HG03342 (cell line): Measurements from ENCODE around the gene KBTBD4.
"Not testable (repeated sequence)": the region's sequence is repeated elsewhere in the genome, so short reads cannot be mapped to it uniquely, and the experiment has no call there.

ENCODE experiments used
- ATAC-seq: cut with Tn5 transposase; IDR thresholded peaks from one replicate; pipeline ENCODE4 v1.9.1; 2021; ENCODE audit warnings: mild to moderate bottlenecking, moderate library complexity; ENCODE audit not compliant: unreplicated experiment

Gene KBTBD4

GRCh38 chr11:47591764-47592163 is 13.0 kb upstream of the KBTBD4 start:
- no peak for ATAC-seq

- ATAC-seq = no peak
These were observed 11.4 kb upstream of the KBTBD4 start for GRCh38 chr11:47589977-47590861.

GRCh38 chr11:47589584-47589976 is 10.8 kb upstream of the KBTBD4 start:
- no peak for ATAC-seq

GRCh38 chr11:47589118-47589517 is 10.3 kb upstream of the KBTBD4 start:
- ATAC-seq = no peak

- no peak for ATAC-seq
These were observed 9.1 kb upstream of the KBTBD4 start for GRCh38 chr11:47587723-47588326.

DNA sequence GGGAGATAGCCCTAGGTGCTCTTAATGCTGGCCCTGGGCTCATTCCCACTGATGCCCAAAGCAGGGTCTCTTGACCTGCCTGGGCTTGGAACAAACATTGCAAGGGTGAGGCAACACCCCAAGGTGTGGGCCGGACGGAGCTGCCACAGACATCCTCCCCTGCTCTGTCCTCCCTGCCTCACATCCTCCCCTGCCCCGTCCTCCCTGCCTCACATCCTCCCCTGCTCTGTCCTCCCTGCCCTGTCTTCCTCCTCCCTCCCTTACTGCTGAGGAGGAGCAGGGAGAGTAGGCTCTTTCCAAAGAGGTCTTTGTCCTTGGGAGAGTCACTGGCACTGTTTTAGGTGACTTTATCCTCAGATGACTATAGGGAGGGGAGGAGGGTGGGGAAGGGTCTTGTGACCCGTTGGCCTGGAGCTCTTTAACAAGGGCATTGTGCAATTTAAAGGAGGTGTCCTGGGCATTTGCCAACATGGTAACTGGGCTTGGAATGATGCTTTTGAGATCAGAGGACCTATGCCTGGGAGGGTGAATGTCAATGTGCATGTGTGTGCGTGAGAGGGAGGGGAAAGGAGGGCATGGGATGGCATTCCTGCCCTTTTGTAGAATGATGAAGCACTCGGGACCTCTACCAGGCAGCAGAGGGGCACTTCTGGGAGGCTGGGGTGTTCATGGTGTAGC is 8.4 kb upstream of the KBTBD4 start:
- no peak for ATAC-seq

- no peak for ATAC-seq
These were observed 7.5 kb upstream of the KBTBD4 start, which contains the start of gene FAM180B for GRCh38 chr11:47586098-47586855. Gene FAM180B, plus strand, starts transcription at chr11:47586678. Its CDS starts 91 bp downstream, at chr11:47586769.

DNA sequence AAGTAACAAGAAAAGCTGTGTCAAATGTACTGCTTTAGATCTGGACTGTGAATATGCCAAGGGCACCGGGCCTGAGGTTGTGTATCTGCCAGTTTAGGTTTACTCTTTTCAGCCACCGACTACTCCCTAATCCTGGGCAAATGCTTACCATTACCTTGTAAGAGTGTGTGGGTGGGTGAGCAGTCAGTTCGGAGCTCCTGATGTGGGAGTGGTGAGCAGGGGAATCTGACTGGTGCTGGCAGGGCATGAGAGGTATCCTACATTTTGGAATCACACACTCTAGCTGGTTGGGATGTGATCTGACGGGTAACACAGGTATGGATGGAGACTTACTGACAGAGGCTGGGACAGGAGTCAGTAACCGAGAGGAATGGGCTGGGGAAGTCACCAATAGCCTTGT is 5.1 kb upstream of the KBTBD4 start:
- no peak for ATAC-seq

GRCh38 chr11:47577460-47578041 is 1.2 kb downstream of the KBTBD4 start:
- no peak for ATAC-seq

DNA sequence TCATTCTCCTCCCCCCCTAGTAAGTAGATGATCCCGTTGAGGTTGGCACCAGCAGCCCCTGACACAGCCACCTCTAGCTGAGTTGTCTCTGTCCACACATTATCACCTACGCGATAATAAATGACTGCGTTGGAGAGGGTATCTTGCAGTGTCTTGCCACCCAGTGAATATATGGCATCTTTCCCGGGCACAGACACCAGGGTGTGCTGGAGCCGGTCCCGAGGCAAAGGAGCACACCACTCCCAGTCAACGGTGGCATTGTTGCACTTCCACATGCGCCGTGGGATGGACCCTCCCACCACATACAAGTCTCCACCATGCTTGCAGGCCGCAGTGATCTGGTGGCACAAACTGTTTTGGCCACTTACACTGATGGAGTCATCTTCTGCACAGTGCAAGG is 5.4 kb downstream of the KBTBD4 start:
- ATAC-seq = no peak

DNA sequence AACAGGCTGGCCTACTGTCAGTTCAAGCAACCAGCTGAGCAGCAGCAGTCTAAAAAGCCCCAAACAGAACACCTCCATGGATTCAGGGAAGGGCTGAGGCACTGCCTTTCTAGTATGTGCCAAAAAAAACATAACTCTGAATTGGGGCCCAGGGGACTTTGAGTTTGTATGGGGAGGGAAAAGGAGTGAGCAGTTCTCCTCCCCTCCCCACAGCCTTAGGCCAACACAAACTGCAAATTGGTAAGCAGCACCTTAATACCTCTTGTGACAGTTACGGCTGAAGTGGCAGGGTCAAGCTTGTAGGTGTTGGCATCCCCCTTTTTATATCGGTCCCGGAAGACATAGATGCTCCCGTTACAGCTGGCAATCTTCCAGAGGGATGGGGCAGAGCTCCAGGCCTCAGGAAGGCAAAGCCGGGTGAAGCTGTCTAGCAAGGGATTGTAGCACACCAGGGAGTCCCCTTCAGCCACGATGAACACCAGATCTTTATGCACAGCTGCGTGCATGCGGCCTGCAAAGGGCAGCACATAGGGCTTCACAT is 6.0 kb downstream of the KBTBD4 start:
- no peak for ATAC-seq

DNA sequence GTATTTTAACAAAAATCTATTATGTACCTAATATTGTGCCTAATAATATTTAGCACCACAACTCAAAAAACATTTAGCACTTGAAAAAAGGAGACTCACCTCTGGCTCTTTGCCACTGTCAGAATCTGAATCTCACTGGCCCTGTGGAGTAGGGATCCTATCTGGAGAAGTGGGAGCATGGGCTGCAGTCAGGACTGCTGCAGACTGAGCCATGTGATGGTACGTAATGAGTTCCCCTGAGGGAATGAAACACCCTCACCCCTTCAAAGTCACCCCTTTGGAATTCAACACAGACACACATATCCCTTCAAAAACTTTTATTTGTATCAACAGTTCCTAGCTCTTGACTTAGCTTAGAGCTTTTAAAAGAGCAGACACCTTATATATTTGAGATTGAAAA is 6.9 kb downstream of the KBTBD4 start:
- no peak for ATAC-seq

DNA sequence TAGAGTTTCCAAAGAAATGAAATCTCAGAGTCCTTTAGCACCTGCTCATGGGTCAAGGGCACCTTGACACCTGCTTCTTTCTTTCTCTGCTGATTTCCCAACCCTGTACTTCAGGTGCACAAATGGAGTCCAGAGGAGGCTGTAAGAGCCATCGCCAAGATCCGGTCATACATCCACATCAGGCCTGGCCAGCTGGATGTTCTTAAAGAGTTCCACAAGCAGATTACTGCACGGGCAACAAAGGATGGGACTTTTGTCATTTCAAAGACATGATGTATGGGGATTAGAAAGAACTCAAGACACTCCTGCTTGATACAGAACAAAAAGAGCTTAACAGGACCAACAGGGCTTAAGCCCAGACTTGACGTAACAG is 7.4 kb downstream of the KBTBD4 start:
- ATAC-seq = no peak

- no peak for ATAC-seq
These were observed 8.0 kb downstream of the KBTBD4 start for GRCh38 chr11:47570651-47571356.

DNA sequence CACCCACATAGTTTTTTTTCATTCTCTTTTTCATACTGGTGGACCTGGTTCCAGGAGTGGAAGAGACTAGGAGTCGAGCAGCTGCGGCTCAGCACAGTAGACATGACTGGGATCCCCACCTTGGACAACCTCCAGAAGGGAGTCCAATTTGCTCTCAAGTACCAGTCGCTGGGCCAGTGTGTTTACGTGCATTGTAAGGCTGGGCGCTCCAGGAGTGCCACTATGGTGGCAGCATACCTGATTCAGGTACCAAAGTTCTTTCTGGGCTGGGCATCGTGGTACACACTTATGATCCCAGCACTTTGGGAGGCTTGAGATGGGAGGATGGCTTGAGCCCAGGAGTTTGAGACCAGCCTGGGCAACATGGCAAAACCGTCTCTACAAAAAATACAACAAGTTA is 9.1 kb downstream of the KBTBD4 start:
- no peak for ATAC-seq

GRCh38 chr11:47566149-47566698 is 12.5 kb downstream of the KBTBD4 start:
- no peak for ATAC-seq

GRCh38 chr11:47565340-47566148 is 13.2 kb downstream of the KBTBD4 start, which contains the start of gene PTPMT1:
Gene PTPMT1, plus strand, starts transcription at chr11:47565599. Its CDS starts 24 bp downstream, at chr11:47565623.
- peak; percentile 75 for ATAC-seq

DNA sequence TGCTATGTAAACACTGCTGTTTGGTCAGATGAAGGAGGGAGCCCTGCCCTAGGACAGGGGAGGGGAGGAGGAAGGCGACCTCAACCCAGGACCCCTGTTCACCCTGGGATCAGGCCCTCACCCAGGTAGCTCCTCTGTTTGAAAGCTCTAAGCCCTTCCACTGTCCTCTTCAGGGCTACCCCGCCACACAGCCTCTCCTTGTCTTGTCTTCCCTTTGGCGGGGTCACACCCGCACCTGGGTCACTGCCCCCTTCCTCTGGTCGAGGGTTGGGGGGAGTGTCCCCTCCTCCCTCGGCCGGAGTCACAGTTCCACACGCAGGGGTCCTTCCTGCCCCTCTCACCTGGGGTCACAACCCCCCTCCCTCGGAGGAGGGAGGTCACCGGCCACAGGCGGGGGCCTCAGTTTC is 13.8 kb downstream of the KBTBD4 start:
- peak; percentile 6 for ATAC-seq

DNA sequence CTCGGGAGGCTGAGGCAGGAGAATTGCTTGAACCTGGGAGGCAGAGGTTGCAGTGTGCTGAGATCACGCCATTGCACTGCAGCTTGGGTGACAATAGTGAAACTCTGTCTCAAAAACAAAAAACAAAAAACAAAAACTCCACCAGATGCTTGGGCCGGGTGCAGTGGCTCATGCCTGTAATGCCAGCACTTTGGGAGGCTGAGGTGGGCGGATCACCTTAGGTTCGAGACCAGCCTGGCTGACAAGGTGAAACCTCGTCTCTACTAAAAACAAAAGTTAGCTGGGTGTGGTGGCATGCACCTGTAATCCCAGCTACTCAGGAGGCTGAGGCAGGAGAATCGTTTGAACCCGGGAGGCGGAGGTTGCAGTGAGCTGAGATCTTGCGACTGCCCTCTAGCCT is 14.4 kb downstream of the KBTBD4 start:
- not testable (repeated sequence) for ATAC-seq
